Cardiac fibroblast (primary cell): ENCODE results near the gene SLC15A5.
A peak's percentile ranks its signal among the peaks of the same experiment; 100 is the strongest.

Experiments used
- DNase-seq, 2 donors: peaks; one replicate each; pipeline versions ENCODE4 v3.0.0 to v3.0.0-alpha.2; 2010; ENCODE audit warnings: low read depth in 2 of 2
- H3K4me3 ChIP-seq, 2 donors: replicated peaks in 1 of 2; 1 replicate in 1 of 2; 2 replicates in 1 of 2; pipeline ENCODE4 v1.5.1; 2011; ENCODE audit warnings: low read depth in 2 of 2, low read length in 2 of 2, mild to moderate bottlenecking in 2 of 2, moderate library complexity in 1 of 2
- CTCF ChIP-seq: IDR thresholded peaks from one replicate; pipeline ENCODE4 v1.5.1; 2011; ENCODE audit warnings: low read depth, mild to moderate bottlenecking, low read length, inconsistent platforms

The SLC15A5 gene

GRCh38 chr12:16307856-16308475, 30.5 kb upstream of the SLC15A5 start:
- DNase-seq, result no peak
- TF ChIP-seq CTCF, result no peak
- H3K4me3 ChIP-seq, result no peak overlapping the region

GRCh38 chr12:16303939-16304338, 26.5 kb upstream of the SLC15A5 start:
- no peak for TF ChIP-seq CTCF
- DNase-seq, result peak in 1 of 2 donors; percentile 23
- H3K4me3 ChIP-seq, result no peak overlapping the region

GRCh38 chr12:16300736-16301135, 23.3 kb upstream of the SLC15A5 start:
- no peak overlapping the region for H3K4me3 ChIP-seq
- peak in 1 of 2 donors; percentile 73 for DNase-seq
- no peak for TF ChIP-seq CTCF

- no peak for TF ChIP-seq CTCF
- peak; percentile 56 to 59 for DNase-seq
- H3K4me3 ChIP-seq, result no peak overlapping the region
Observed at GRCh38 chr12:16300122-16300521, 22.6 kb upstream of the SLC15A5 start.

- H3K4me3 ChIP-seq, result no peak overlapping the region
- peak; percentile 30 to 32 for DNase-seq
- no peak for TF ChIP-seq CTCF
Observed at GRCh38 chr12:16299403-16299802, 21.9 kb upstream of the SLC15A5 start.

GRCh38 chr12:16297521-16297920, 20.0 kb upstream of the SLC15A5 start:
- no peak for TF ChIP-seq CTCF
- no peak for DNase-seq
- no peak overlapping the region for H3K4me3 ChIP-seq
